HG03135 (cell line): ENCODE data around the gene PLA2G2F.

Experiments used
- ATAC-seq: cut with Tn5 transposase; IDR thresholded peaks from one replicate; pipeline ENCODE4 v1.9.1; 2021; ENCODE audit warnings: mild to moderate bottlenecking, moderate library complexity; ENCODE audit not compliant: unreplicated experiment

Gene PLA2G2F

DNA sequence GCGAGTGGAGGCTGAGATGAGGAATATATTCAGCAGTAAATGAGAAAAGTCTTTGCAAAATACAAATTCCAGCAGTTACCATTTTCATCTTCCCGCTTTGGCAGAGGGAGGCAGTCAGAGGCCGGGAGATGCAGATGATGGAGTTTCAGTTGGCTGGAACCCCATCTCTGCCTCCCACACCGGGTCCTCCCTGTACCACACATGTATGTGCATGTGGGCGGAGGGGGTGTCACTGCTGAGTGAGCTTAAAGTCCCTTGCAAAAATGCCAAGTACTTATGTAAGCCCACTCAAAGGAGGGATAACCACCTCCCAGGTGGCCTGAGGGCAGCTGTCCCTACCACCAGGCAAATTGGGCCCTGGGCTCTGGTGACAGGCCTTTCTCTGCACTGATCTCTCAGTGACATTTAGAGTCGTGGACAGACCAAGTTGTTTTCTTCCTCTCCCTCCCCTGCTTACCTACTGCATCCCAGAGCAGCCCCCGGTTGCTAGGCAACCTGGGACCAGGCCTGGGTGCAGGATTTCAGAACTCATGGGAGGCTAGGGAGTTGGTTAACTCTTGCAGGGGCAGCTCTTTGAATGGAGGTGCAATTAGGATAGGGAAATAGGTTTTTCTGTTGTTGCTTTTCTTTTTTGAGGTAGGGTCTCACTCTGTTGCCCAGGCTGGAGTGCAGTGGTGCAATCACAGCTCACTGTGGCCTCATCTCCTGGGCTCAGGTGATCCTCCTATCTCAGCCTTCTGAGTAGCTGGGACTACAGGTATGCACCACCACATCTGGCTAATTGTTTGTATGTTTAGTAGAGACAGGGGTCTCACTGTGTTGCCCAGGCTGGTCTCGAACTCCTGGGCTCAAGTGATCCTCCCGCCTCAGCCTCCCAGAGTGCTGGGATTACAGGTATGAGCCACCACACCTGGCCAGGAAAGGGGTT, 29.7 kb downstream of the PLA2G2F start:
- no peak for ATAC-seq

- ATAC-seq = no peak
These were observed 30.8 kb downstream of the PLA2G2F start for GRCh38 chr1:20169932-20170331.

DNA sequence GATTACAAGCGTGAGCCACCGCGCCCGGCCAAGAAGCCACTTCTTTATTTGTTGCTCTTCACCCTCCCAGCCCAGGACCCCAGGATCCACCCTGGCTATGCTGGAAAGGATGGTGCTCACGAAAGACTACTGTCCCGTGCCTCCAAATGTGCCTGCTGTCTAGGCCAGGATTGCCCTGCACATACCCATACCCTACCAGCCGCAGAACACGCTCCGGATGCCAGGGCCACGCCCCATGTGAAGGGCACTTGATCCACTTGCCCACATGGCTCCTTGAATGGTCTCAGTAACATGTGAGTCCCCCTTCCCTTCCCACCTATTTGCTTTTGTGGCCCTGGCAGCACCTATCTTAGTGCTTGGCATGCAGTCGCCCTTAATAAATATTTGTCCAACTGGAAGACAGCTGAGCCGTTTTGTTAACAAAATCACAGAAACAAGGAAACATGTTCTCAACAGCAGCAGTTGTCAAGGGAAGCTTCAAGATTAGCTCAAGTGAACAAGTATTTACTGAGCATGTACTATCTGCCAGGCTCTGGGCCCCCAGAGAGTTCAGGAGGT, 33.0 kb downstream of the PLA2G2F start:
- ATAC-seq = no peak

- ATAC-seq = no peak
These were observed 36.0 kb downstream of the PLA2G2F start for GRCh38 chr1:20174937-20175666.

DNA sequence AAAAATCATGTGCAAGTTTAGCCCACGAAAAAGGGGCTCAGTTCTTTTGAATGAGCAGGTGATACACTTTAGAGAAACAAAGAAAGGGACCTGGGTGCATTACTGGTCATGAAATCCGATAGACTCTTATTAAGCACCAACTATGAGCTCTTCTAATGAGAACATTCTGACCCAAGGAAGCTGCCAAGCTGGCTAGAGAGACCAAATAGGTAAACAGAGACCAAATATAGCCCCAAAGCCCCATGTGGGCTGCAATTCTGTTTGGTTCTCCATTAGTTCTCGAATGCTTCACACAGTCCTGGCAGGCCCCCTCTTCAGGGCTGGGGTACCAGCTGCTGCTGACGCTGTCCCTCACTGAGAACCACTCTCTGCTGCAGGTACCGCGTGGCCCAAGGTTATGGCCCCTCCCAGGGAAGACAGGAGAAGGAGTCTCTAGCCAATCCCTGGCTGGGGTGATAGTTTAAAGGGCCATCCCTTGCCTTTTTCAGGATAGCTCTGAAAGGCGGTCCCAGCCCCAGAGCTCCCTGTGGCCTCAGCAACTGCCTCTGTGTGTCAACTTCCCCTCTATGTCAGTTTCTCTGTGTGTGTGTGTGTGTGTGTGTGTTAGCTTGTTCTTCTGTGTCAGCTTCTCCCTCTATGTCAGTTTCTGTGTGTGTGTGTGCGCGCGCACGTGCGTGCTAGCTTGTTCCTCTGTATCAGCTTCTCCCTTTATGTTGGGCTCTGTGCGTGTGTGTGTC, 39.7 kb downstream of the PLA2G2F start:
- ATAC-seq = no peak

- no peak for ATAC-seq
These were observed 40.4 kb downstream of the PLA2G2F start for GRCh38 chr1:20179371-20180128.

- ATAC-seq = no peak
These were observed 41.2 kb downstream of the PLA2G2F start for GRCh38 chr1:20180129-20180843.

DNA sequence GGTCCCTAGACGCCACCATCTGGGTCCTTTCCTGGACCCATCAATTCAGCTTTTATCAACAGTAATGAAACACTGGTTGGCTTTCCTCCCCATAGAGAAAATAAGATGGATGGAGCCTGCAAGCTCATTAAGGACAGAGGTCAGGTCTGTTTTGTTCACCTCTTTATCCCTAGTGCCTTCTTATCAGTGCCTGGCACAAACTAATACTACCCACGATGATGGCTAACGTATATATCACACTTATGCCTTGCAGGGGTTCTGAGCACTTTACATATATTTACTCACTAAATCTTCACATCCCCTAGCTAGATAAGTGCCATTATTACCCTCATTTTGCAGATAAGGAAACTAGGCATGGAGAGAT, 41.7 kb downstream of the PLA2G2F start:
- no peak for ATAC-seq

DNA sequence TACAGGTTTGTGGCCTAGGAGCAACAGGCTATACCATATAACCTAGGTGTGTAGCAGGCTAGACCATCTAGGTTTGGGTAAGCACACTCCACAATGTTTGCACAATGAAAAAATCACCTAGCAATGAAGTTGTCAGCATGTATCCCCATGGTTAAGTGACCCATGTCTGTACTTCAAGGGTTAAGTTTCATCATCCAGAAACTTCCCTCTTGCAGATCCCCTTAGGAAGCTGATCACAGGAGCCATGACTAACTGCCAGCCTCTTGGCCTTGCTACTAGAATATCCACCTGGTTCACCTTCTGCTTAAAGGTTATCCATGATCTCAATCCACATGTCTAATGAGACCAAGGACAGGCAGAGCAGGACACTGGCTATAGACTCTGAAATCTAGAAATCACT, 43.3 kb downstream of the PLA2G2F start:
- no peak for ATAC-seq

DNA sequence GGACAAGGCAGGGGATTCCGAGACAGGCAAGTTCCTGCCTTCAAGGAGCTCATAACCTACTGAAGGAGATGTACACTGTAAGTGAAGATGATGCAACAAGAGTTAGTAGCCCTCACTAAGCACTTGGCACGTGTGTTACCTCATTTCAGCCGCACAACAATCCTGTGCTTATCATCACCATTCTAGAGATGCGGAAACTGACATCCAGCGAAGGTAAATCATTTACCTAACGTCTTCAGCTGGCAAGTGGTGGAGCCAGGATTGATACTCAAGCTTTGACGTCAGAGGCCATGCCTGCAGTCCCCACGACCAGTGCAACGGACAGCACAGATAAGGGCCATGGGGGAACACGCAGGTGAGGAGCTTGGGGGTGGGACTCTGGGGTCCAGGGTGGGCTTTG, 43.9 kb downstream of the PLA2G2F start:
- ATAC-seq = no peak

DNA sequence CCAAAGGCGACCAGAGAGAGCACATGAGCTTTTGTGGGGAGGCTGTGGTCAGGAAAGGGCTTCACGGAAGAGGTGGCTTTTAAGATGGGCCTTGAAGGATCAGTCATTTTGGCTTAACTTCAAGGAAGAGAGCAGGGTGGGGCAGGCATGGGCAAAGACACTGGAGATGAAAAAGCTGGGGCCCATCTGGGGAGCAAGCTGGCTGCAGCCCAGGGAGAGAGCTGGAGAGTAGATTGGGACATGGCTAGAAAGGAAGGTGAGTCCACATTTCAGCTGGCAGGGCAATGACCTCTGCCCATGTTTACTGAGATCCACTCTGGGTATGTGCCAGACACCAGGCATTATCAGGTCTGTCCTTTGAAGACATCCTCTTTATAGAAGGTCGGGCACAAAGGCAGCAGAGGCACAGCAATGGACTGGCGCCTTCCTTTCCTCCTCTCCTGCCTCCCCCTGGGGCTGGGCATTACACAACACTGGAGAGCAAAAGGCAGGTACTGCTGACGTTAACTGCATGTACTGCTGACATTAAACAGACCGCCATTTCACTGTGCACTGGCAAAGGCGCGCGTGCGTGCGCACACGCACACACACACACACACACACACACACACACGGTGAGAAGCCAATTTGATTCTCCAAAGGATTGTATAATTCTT, 44.6 kb downstream of the PLA2G2F start:
- no peak for ATAC-seq

DNA sequence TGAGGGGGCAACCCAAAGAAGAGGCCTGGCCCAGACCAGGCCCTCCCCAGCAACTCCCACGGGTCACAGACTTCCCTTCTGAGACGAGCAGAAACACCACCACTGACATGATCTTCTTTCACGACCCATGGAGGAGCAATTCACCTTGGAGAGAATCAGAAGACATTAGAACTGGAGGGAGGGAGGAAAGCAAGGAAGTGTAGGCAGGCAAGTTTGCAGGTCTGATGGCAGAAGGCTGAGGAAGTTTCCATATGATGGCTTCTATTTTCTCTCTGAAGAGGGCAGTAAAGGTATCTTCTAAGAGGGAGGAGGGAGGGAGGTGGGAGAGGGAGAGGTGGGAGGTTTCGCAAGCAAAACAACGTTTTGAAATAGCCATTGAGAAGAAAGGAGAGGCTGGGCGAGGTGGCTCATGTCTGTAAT, 45.4 kb downstream of the PLA2G2F start:
- ATAC-seq = no peak

- ATAC-seq = no peak
These were observed 46.1 kb downstream of the PLA2G2F start for GRCh38 chr1:20184997-20185833.

GRCh38 chr1:20185834-20186782, 47.0 kb downstream of the PLA2G2F start, which contains the start of the genes PLA2G2C and UBXN10:
Gene PLA2G2C, minus strand, starts transcription at chr1:20186518. Its CDS starts 9,155 bp downstream, at chr1:20177363.
Gene UBXN10, plus strand, starts transcription at chr1:20186096. Its CDS starts 4,466 bp downstream, at chr1:20190562.
- no peak for ATAC-seq

DNA sequence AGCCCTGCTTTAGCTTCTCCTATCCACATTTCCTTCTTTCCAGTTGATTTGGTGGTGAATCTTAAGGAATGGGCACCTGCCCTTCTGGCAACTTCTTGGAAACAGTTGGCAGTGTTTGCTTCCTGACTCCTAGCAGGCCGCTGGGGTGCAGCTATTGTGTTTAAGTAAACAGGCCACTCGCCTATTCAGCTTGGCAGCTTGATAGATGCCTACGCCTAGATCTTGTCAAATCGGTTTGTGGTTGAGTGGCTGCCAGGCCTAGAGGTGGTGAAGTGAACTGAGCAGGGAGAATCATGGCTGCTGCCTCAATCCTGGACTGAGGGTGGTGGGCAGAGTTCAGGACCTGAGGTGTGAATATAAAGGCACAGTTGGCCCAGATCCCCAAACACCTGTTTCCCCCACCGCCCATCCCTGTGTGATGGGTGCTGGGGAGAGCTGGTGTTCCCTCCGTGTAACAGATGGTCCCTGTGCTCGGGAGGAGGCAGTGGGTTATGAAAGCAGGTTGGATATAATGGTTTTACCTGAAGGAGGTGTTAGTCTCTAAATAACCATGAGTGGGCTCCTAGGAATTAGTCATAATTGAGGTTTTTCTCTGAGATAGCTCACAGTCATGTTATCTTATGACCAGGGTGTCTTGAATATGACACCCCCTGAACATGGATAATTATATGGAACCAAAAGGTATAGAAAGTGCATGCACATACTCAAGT, 48.1 kb downstream of the PLA2G2F start:
- no peak for ATAC-seq

DNA sequence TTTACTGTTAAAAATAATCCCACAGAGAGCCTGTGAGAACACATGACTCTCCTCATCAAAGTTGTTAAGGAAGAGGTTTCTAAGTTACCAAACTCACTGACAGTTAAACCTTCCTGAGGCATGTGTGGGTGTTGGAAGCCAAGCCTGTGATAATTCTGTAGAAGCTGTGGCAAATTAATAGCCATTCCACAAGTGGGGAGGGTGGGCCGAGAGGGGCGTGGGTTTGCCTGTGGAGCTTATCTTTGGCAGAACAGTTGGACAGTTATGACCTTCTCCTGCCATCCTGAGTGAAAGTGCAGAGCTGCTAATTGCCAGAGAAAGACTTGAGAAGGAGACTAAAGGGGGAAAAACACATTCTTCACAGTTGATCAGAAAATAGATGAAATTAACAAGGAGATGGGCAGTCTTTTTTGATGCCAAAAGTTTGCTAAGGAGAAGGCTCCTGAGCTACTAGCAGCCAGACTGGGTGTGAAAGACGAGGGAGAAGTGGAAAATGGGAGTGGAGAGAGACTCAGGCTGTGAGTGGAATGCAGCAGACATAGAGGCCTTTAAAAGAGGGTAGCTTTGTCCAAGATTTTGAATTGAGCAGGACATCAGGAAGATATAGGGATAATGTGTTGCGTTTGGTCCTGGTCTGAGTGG, 48.8 kb downstream of the PLA2G2F start:
- no peak for ATAC-seq
